Measurements from ENCODE around the gene PTCSC3. TPM values are rescaled to one million over a fixed set of nuclear protein-coding genes. Genes with fewer than 3 reads are reported as not detected.
A peak's percentile ranks its signal among the peaks of the same experiment; 100 is the strongest.

PTCSC3 gene
- total RNA-seq, 1 experiment from 2014 or later, result not detected

DNA sequence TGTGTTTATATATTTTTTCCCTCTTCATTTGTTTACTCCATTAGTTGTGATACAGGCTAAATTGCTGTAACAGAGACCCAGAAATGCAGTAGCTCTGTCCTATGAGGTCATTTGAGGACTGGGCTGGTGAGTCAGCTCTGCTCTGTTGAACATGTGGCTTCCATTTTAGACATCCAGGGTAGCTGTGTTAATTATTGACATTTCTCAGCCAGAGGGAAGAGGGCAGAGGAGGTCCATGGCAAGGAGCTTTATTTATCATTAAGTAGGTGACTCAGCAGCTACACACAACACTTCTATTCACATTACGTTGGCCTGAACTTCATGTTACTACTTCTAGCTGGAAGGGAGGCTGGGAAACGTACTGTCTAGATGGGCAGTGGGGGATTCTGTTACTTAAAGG is 85.4 kb downstream of the PTCSC3 start:
- Histone ChIP-seq H2AFZ (ENCODE audit: low read length) (no peak overlapping the region), H3K79me2 (ENCODE audit: low read length) (no peaks in the 10 kb centered on the region), H3K4me2 (ENCODE audit: low read depth, low read length, poor library complexity, severe bottlenecking) (no peak overlapping the region), H3K9ac (ENCODE audit: low read length) (no peak overlapping the region), H3K36me3 (ENCODE audit: insufficient read depth, low read length) (no peaks in the 10 kb centered on the region), H3K4me1 (ENCODE audit: low read length) (peaks cover 4% of the 10 kb centered on the region), H3K4me3 (ENCODE audit: low read length) (no peak overlapping the region), H3K27me3 (ENCODE audit: low read length) (no peaks in the 10 kb centered on the region), H3K9me2 (replicated peaks; ENCODE audit: insufficient read depth, low read length) (no peaks in the 10 kb centered on the region), H3K9me3 (ENCODE audit: low read length) (no peaks in the 10 kb centered on the region), H4K20me1 (ENCODE audit: insufficient read depth, low read depth, low read length) (no peaks in the 10 kb centered on the region), H3K27ac (ENCODE audit: low read length) (no peak overlapping the region)
- no peak for DNase-seq

DNA sequence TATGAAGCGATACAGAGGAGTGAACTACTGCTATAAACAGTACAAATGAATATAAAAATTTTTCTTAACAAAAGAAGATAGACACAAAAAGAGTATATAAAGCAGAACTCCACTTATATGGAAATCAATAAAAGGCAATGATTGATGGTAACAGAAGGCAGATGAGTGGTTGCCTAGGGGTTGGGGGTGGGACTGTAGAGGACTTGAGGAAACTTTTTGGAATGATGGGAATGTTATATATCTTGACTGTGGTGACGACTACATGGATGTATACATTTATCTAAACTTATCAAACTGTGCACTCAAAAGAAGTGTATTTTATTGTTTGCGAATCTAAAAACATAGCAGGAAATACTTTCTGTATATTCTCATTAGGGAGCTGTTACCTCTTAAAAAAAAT is 89.1 kb downstream of the PTCSC3 start:
- no peak for DNase-seq
- H3K9ac ChIP-seq (ENCODE audit: low read length), result no peak overlapping the region
- peaks cover 10% of the 10 kb centered on the region for H3K4me1 ChIP-seq (ENCODE audit: low read length)
- no peak overlapping the region for H3K27ac ChIP-seq (ENCODE audit: low read length)
- no peak overlapping the region for H3K4me3 ChIP-seq (ENCODE audit: low read length)
- no peaks in the 10 kb centered on the region for H3K9me3 ChIP-seq (ENCODE audit: low read length)
- no peak overlapping the region for H3K4me2 ChIP-seq (ENCODE audit: low read depth, low read length, poor library complexity, severe bottlenecking)
- no peaks in the 10 kb centered on the region for H3K79me2 ChIP-seq (ENCODE audit: low read length)
- H3K36me3 ChIP-seq (ENCODE audit: insufficient read depth, low read length), result no peaks in the 10 kb centered on the region
- no peak overlapping the region for H2AFZ ChIP-seq (ENCODE audit: low read length)
- no peaks in the 10 kb centered on the region for H4K20me1 ChIP-seq (ENCODE audit: insufficient read depth, low read depth, low read length)
- H3K27me3 ChIP-seq (ENCODE audit: low read length), result no peaks in the 10 kb centered on the region
- no peaks in the 10 kb centered on the region for H3K9me2 ChIP-seq (replicated peaks; ENCODE audit: insufficient read depth, low read length)

- Histone ChIP-seq H3K4me1 (ENCODE audit: low read length) (peaks cover 10% of the 10 kb centered on the region), H3K79me2 (ENCODE audit: low read length) (no peaks in the 10 kb centered on the region), H3K9ac (ENCODE audit: low read length) (no peak overlapping the region), H3K27me3 (ENCODE audit: low read length) (no peaks in the 10 kb centered on the region), H3K9me3 (ENCODE audit: low read length) (no peaks in the 10 kb centered on the region), H2AFZ (ENCODE audit: low read length) (no peak overlapping the region), H3K4me3 (ENCODE audit: low read length) (no peak overlapping the region), H3K9me2 (replicated peaks; ENCODE audit: insufficient read depth, low read length) (no peaks in the 10 kb centered on the region), H3K4me2 (ENCODE audit: low read depth, low read length, poor library complexity, severe bottlenecking) (no peak overlapping the region), H4K20me1 (ENCODE audit: insufficient read depth, low read depth, low read length) (no peaks in the 10 kb centered on the region), H3K36me3 (ENCODE audit: insufficient read depth, low read length) (no peaks in the 10 kb centered on the region), H3K27ac (ENCODE audit: low read length) (no peak overlapping the region)
- no peak for DNase-seq
These were observed 89.7 kb downstream of the PTCSC3 start for GRCh38 chr14:36086629-36087395.

- Histone ChIP-seq H3K4me2 (ENCODE audit: low read depth, low read length, poor library complexity, severe bottlenecking) (peak overlapping the region; percentile 11), H3K4me1 (ENCODE audit: low read length) (peaks cover 10% of the 10 kb centered on the region), H3K27ac (ENCODE audit: low read length) (no peak overlapping the region), H3K79me2 (ENCODE audit: low read length) (no peaks in the 10 kb centered on the region), H3K9ac (ENCODE audit: low read length) (no peak overlapping the region), H2AFZ (ENCODE audit: low read length) (no peak overlapping the region), H3K27me3 (ENCODE audit: low read length) (no peaks in the 10 kb centered on the region), H3K9me2 (replicated peaks; ENCODE audit: insufficient read depth, low read length) (no peaks in the 10 kb centered on the region), H3K36me3 (ENCODE audit: insufficient read depth, low read length) (no peaks in the 10 kb centered on the region), H3K4me3 (ENCODE audit: low read length) (no peak overlapping the region), H4K20me1 (ENCODE audit: insufficient read depth, low read depth, low read length) (no peaks in the 10 kb centered on the region), H3K9me3 (ENCODE audit: low read length) (no peaks in the 10 kb centered on the region)
- peak; percentile 55 for DNase-seq
These were observed 90.7 kb downstream of the PTCSC3 start for GRCh38 chr14:36085861-36086260.

Other genes with a start within 250 kb of the PTCSC3 start
- gene MBIP, start 143.9 kb upstream of the PTCSC3 start, total RNA-seq (2014; rRNA removed; shearing (Covaris generic); ENCODE audit: low replicate concordance), result 24.5 and 49.7 TPM in 2 replicates

Measured in Karpas-422 (cell line).